ENCODE results near the gene GDPD5.
A peak's percentile ranks its signal among the peaks of the same experiment; 100 is the strongest.

Gene GDPD5

GRCh38 chr11:75435571-75435925, 90.2 kb downstream of the GDPD5 start:
- no peak overlapping the region for H2BK12ac ChIP-seq (ENCODE audit: low read length in 2 of 2)
- no peak overlapping the region for H3K23ac ChIP-seq (ENCODE audit: low read length in 2 of 2)
- H2AFZ ChIP-seq (ENCODE audit: low read depth, low read length): no peak overlapping the region
- no peak overlapping the region for H2AK5ac ChIP-seq (ENCODE audit: low read length, severe bottlenecking)
- H3K14ac ChIP-seq (ENCODE audit: low read length in 2 of 2): no peak overlapping the region
- H2BK15ac ChIP-seq (ENCODE audit: low read depth, poor library complexity, severe bottlenecking): peak overlapping the region; percentile 15
- H3K9me3 ChIP-seq (ENCODE audit: control insufficient read depth, low read length): no peaks in the 10 kb centered on the region
- H3K4me3 ChIP-seq (ENCODE audit: insufficient read depth in 1 of 2, low read depth in 1 of 2, low read length in 2 of 2): no peak overlapping the region
- no peaks in the 10 kb centered on the region for H3K36me3 ChIP-seq (ENCODE audit: control insufficient read depth in 1 of 2, insufficient read depth in 2 of 2, low read depth in 1 of 2, low read length in 2 of 2)
- H3K4me2 ChIP-seq (ENCODE audit: low read length, poor library complexity, severe bottlenecking): no peak overlapping the region
- no peak overlapping the region for H3K18ac ChIP-seq (ENCODE audit: low read depth in 1 of 2, low read length in 2 of 2)
- peaks cover 6% of the 10 kb centered on the region for H3K4me1 ChIP-seq (ENCODE audit: control insufficient read depth, insufficient read depth, low read depth, low read length)
- H2BK5ac ChIP-seq (ENCODE audit: low read depth, low read length, poor library complexity, severe bottlenecking): no peak overlapping the region
- H3K9ac ChIP-seq (ENCODE audit: low read length): no peak overlapping the region
- H4K8ac ChIP-seq (ENCODE audit: low read length): no peak overlapping the region
- 88% methylated on average over 9 of the region's 9 CpGs for WGBS
- no peak overlapping the region for H2BK120ac ChIP-seq (ENCODE audit: low read depth, low read length)
- H3K27me3 ChIP-seq (ENCODE audit: control insufficient read depth in 1 of 2, insufficient read depth in 1 of 2, low read length in 2 of 2): peaks cover 34 to 35% of the 10 kb centered on the region in 2 experiments
- no peak overlapping the region for H3K4ac ChIP-seq (ENCODE audit: low read depth in 1 of 2, low read length in 2 of 2)
- H4K91ac ChIP-seq (ENCODE audit: low read length): no peak overlapping the region
- H3K27ac ChIP-seq (ENCODE audit: low read length, poor library complexity, severe bottlenecking): no peak overlapping the region
- no peak for DNase-seq
- no peaks in the 10 kb centered on the region for H3K79me1 ChIP-seq (replicated peaks; ENCODE audit: low read length, poor library complexity, severe bottlenecking)

- Histone ChIP-seq H2BK5ac (ENCODE audit: low read depth, low read length, poor library complexity, severe bottlenecking) (no peak overlapping the region), H2AFZ (ENCODE audit: low read depth, low read length) (no peak overlapping the region), H3K4ac (ENCODE audit: low read depth in 1 of 2, low read length in 2 of 2) (no peak overlapping the region), H3K9me3 (ENCODE audit: control insufficient read depth, low read length) (no peaks in the 10 kb centered on the region), H3K36me3 (ENCODE audit: control insufficient read depth in 1 of 2, insufficient read depth in 2 of 2, low read depth in 1 of 2, low read length in 2 of 2) (no peaks in the 10 kb centered on the region), H3K27me3 (ENCODE audit: control insufficient read depth in 1 of 2, insufficient read depth in 1 of 2, low read length in 2 of 2) (peaks cover 35 to 38% of the 10 kb centered on the region in 2 experiments), H3K9ac (ENCODE audit: low read length) (no peak overlapping the region), H3K14ac (ENCODE audit: low read length in 2 of 2) (no peak overlapping the region), H3K23ac (ENCODE audit: low read length in 2 of 2) (no peak overlapping the region), H2AK5ac (ENCODE audit: low read length, severe bottlenecking) (no peak overlapping the region), H4K91ac (ENCODE audit: low read length) (no peak overlapping the region), H4K8ac (ENCODE audit: low read length) (no peak overlapping the region), H2BK15ac (ENCODE audit: low read depth, poor library complexity, severe bottlenecking) (no peak overlapping the region), H3K4me1 (ENCODE audit: control insufficient read depth, insufficient read depth, low read depth, low read length) (peaks cover 11% of the 10 kb centered on the region), H3K4me3 (ENCODE audit: insufficient read depth in 1 of 2, low read depth in 1 of 2, low read length in 2 of 2) (no peak overlapping the region), H3K27ac (ENCODE audit: low read length, poor library complexity, severe bottlenecking) (no peak overlapping the region), H3K18ac (ENCODE audit: low read depth in 1 of 2, low read length in 2 of 2) (no peak overlapping the region), H2BK12ac (ENCODE audit: low read length in 2 of 2) (no peak overlapping the region), H2BK120ac (ENCODE audit: low read depth, low read length) (no peak overlapping the region), H3K4me2 (ENCODE audit: low read length, poor library complexity, severe bottlenecking) (no peak overlapping the region), H3K79me1 (replicated peaks; ENCODE audit: low read length, poor library complexity, severe bottlenecking) (no peaks in the 10 kb centered on the region)
- WGBS: 75% methylated on average over 12 of the region's 12 CpGs
- DNase-seq: no peak
These were observed 90.7 kb downstream of the GDPD5 start for GRCh38 chr11:75434886-75435570.

- Histone ChIP-seq H3K4me1 (ENCODE audit: control insufficient read depth, insufficient read depth, low read depth, low read length) (peaks cover 16% of the 10 kb centered on the region), H2BK120ac (ENCODE audit: low read depth, low read length) (no peak overlapping the region), H2BK12ac (ENCODE audit: low read length in 2 of 2) (no peak overlapping the region), H2AFZ (ENCODE audit: low read depth, low read length) (no peak overlapping the region), H2AK5ac (ENCODE audit: low read length, severe bottlenecking) (no peak overlapping the region), H2BK15ac (ENCODE audit: low read depth, poor library complexity, severe bottlenecking) (no peak overlapping the region), H3K27me3 (ENCODE audit: control insufficient read depth in 1 of 2, insufficient read depth in 1 of 2, low read length in 2 of 2) (peaks cover 40 to 45% of the 10 kb centered on the region in 2 experiments), H2BK5ac (ENCODE audit: low read depth, low read length, poor library complexity, severe bottlenecking) (no peak overlapping the region), H4K91ac (ENCODE audit: low read length) (no peak overlapping the region), H3K79me1 (replicated peaks; ENCODE audit: low read length, poor library complexity, severe bottlenecking) (no peaks in the 10 kb centered on the region), H3K9ac (ENCODE audit: low read length) (no peak overlapping the region), H3K4ac (ENCODE audit: low read depth in 1 of 2, low read length in 2 of 2) (no peak overlapping the region), H3K4me3 (ENCODE audit: insufficient read depth in 1 of 2, low read depth in 1 of 2, low read length in 2 of 2) (no peak overlapping the region), H3K23ac (ENCODE audit: low read length in 2 of 2) (no peak overlapping the region), H3K27ac (ENCODE audit: low read length, poor library complexity, severe bottlenecking) (no peak overlapping the region), H3K14ac (ENCODE audit: low read length in 2 of 2) (no peak overlapping the region), H3K18ac (ENCODE audit: low read depth in 1 of 2, low read length in 2 of 2) (no peak overlapping the region), H3K4me2 (ENCODE audit: low read length, poor library complexity, severe bottlenecking) (no peak overlapping the region), H3K36me3 (ENCODE audit: control insufficient read depth in 1 of 2, insufficient read depth in 2 of 2, low read depth in 1 of 2, low read length in 2 of 2) (no peaks in the 10 kb centered on the region), H3K9me3 (ENCODE audit: control insufficient read depth, low read length) (peaks cover 4% of the 10 kb centered on the region), H4K8ac (ENCODE audit: low read length) (no peak overlapping the region)
- WGBS: 94% methylated on average over 4 of the region's 4 CpGs
- DNase-seq: no peak
These were observed 91.7 kb downstream of the GDPD5 start for GRCh38 chr11:75434051-75434450.

- Histone ChIP-seq H4K8ac (ENCODE audit: low read length) (no peak overlapping the region), H3K9ac (ENCODE audit: low read length) (no peak overlapping the region), H3K4me1 (ENCODE audit: control insufficient read depth, insufficient read depth, low read depth, low read length) (peaks cover 15% of the 10 kb centered on the region), H3K4ac (ENCODE audit: low read depth in 1 of 2, low read length in 2 of 2) (no peak overlapping the region), H3K36me3 (ENCODE audit: control insufficient read depth in 1 of 2, insufficient read depth in 2 of 2, low read depth in 1 of 2, low read length in 2 of 2) (no peaks in the 10 kb centered on the region), H3K9me3 (ENCODE audit: control insufficient read depth, low read length) (peaks cover 4% of the 10 kb centered on the region), H3K4me3 (ENCODE audit: insufficient read depth in 1 of 2, low read depth in 1 of 2, low read length in 2 of 2) (no peak overlapping the region), H4K91ac (ENCODE audit: low read length) (no peak overlapping the region), H2BK120ac (ENCODE audit: low read depth, low read length) (no peak overlapping the region), H2BK5ac (ENCODE audit: low read depth, low read length, poor library complexity, severe bottlenecking) (no peak overlapping the region), H2AFZ (ENCODE audit: low read depth, low read length) (no peak overlapping the region), H3K18ac (ENCODE audit: low read depth in 1 of 2, low read length in 2 of 2) (no peak overlapping the region), H2BK12ac (ENCODE audit: low read length in 2 of 2) (no peak overlapping the region), H2AK5ac (ENCODE audit: low read length, severe bottlenecking) (no peak overlapping the region), H3K4me2 (ENCODE audit: low read length, poor library complexity, severe bottlenecking) (no peak overlapping the region), H3K23ac (ENCODE audit: low read length in 2 of 2) (no peak overlapping the region), H3K27me3 (ENCODE audit: control insufficient read depth in 1 of 2, insufficient read depth in 1 of 2, low read length in 2 of 2) (peaks cover 46 to 49% of the 10 kb centered on the region in 2 experiments), H2BK15ac (ENCODE audit: low read depth, poor library complexity, severe bottlenecking) (no peak overlapping the region), H3K27ac (ENCODE audit: low read length, poor library complexity, severe bottlenecking) (no peak overlapping the region), H3K79me1 (replicated peaks; ENCODE audit: low read length, poor library complexity, severe bottlenecking) (no peaks in the 10 kb centered on the region), H3K14ac (ENCODE audit: low read length in 2 of 2) (no peak overlapping the region)
- DNase-seq: no peak
- 74% methylated on average over 6 of the region's 6 CpGs for WGBS
These were observed 92.3 kb downstream of the GDPD5 start for GRCh38 chr11:75433443-75433842.
